Measurements from ENCODE around the gene IFT43. TPM values are rescaled to one million over a fixed set of nuclear protein-coding genes. Genes with fewer than 3 reads are reported as not detected.

IFT43 gene
- total RNA-seq, 1 donor, result 9.2 TPM

Other genes with a start within 250 kb of the IFT43 start
- 2.2 TPM for gene TGFB3, start 3.8 kb upstream of the IFT43 start, total RNA-seq
- gene GPATCH2L, start 166.2 kb downstream of the IFT43 start, total RNA-seq, result 107 TPM

Measured in hematopoietic multipotent progenitor cell (in vitro differentiated cells).